Measurements from ENCODE around the gene EXTL1.
"Not testable (repeated sequence)": the region's sequence is repeated elsewhere in the genome, so short reads cannot be mapped to it uniquely, and the experiment has no call there.

Gene EXTL1

GRCh38 chr1:26021647-26022403 lies at the start of gene EXTL1:
TSS of gene EXTL1 (plus strand) at chr1:26021775. CDS start at chr1:26022647, 872 bp downstream.
- DNase-seq: no peak

GRCh38 chr1:25971811-25972180 lies 49.8 kb upstream of the EXTL1 start:
- no peak for DNase-seq

- no peak for DNase-seq
Observed at GRCh38 chr1:25973610-25974321, 47.8 kb upstream of the EXTL1 start.

GRCh38 chr1:25977801-25978200 lies 43.8 kb upstream of the EXTL1 start:
- no peak for DNase-seq

GRCh38 chr1:25978403-25978802 lies 43.2 kb upstream of the EXTL1 start:
- DNase-seq: no peak

- DNase-seq: no peak
Observed at GRCh38 chr1:25979210-25979609, 42.4 kb upstream of the EXTL1 start.

- no peak for DNase-seq
Observed at GRCh38 chr1:25985171-25985570, 36.4 kb upstream of the EXTL1 start.

GRCh38 chr1:25985670-25986069 lies 35.9 kb upstream of the EXTL1 start:
- DNase-seq: no peak

- DNase-seq: not testable (repeated sequence)
Observed at GRCh38 chr1:25986773-25987172, 34.8 kb upstream of the EXTL1 start.

- no peak for DNase-seq
Observed at GRCh38 chr1:25987951-25988350, 33.6 kb upstream of the EXTL1 start.

GRCh38 chr1:25989440-25990234 lies 31.9 kb upstream of the EXTL1 start:
- no peak for DNase-seq

- DNase-seq: no peak
Observed at GRCh38 chr1:25990251-25990650, 31.3 kb upstream of the EXTL1 start.

GRCh38 chr1:25990702-25991395 lies 30.7 kb upstream of the EXTL1 start:
- peak; percentile 57 for DNase-seq

- no peak for DNase-seq
Observed at GRCh38 chr1:25991937-25992688, 29.5 kb upstream of the EXTL1 start.

- no peak for DNase-seq
Observed at GRCh38 chr1:25992689-25993171, 28.8 kb upstream of the EXTL1 start.

GRCh38 chr1:25993197-25993951 lies 28.2 kb upstream of the EXTL1 start:
- no peak for DNase-seq

GRCh38 chr1:25994402-25995150 lies 27.0 kb upstream of the EXTL1 start:
- DNase-seq: no peak

- DNase-seq: no peak
Observed at GRCh38 chr1:25996966-25997827, 24.4 kb upstream of the EXTL1 start.
